HG03432 (cell line): ENCODE results near the gene C1GALT1.

ENCODE experiments used
- ATAC-seq: cut with Tn5 transposase; IDR thresholded peaks from one replicate; pipeline ENCODE4 v1.9.1; 2021; ENCODE audit warnings: mild to moderate bottlenecking, moderate library complexity; ENCODE audit not compliant: unreplicated experiment

Gene C1GALT1

GRCh38 chr7:7265081-7266075 is 83.0 kb downstream of the C1GALT1 start:
- no peak for ATAC-seq

DNA sequence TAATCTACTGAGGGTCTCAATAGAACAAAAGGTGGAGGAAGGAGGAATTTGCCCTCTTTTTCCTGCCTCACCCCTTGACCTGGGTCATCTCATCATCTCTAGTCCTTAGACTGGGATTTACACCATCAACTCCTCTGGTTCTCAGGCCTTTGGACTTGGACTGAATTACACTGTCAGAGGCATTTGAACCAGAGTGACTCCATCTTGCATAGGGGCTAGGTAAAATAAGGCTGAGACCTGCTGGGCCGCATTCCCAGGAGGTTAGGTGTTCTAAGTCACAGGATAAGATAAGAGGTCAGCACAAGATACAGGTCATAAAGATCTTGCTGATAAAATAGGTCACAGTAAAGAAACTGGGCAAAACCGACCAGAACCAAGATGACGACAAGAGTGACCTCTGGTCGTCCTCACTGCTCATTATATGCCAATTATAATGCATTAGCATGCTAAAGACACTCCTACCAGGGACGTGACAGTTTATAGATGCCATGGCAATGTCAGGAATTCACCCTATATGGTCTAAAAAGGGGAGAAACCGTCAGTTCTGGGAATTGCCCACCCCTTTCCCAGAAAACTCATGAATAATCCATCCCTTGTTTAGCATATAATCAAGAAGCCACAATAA is 84.0 kb downstream of the C1GALT1 start:
- no peak for ATAC-seq

DNA sequence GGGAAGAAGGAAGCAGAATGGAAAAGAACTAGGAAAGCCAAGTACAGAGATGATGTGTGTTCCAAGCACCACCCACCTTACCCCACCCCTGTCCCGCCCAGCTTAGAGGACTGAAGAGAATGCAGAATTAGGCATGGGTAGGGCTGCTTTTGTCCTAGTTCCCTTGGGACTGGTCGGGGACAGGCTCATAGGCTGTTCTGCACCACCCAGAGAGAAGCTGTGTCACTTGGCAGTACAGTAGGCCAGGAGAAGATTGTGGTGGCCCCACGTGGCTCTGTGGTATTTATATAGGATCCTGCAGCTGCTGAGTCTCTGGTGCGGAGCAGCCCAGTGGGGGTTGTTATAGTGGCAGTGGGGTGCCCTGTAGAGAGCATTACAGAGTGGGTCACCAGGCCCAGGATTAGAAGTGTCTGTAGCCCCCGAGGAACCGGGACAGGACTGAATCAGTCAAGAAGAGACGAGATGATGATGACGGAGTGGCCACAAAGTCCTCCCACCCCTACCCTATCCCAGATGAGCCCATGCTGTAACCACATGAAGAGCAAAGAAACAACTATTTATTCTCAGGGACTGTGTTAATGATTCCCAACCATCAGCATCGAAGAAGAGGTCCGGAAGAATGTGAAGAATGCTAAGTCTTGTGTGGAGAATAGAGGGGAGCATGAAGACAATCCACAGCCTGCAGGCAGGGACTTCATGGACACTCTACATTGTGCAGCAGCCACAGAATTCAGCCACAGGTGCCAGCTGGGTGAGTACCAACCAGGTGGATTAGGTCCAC is 88.9 kb downstream of the C1GALT1 start:
- ATAC-seq: no peak

GRCh38 chr7:7272294-7272693 is 90.0 kb downstream of the C1GALT1 start:
- ATAC-seq: no peak

DNA sequence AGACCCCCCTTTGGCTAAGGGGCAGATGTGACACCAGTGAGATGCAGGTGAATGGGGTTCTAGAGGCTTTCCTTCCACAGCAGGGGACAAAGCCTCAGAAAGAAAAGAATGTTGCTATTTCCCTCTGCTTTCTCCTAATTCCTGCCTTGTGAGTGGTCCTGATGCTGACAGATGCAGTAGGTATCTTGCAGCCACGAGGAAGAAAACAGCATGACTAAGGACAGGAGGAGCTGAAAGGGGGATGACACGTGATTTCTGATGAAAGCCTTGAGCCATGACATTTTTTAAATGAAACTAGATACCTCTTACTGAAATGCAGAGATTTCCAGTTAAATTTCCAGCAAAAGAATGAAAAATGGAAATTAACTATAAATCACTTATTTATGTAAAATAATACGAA is 92.4 kb downstream of the C1GALT1 start:
- ATAC-seq: no peak

- no peak for ATAC-seq
Measured at GRCh38 chr7:7276161-7276560, 93.8 kb downstream of the C1GALT1 start.

- ATAC-seq: no peak
Measured at GRCh38 chr7:7290429-7291122, 108.2 kb downstream of the C1GALT1 start.

DNA sequence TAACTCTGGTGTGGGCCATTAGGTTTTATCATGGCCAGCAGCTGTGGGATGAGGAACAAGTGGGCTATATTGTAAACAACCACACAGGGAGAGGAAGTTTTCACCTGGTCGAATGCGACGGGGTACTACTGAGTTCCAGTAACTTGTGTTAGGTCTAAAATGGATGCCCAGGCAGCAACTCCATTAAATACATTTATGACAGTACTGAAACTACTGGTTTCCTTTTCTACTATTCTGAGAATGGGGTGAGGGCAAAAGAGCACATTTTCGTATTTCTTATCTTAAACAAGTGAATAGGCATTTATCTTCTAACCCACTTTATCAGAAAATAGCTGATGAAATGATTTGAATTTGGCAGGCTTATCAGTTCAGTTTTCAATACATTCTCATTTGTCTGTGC is 109.7 kb downstream of the C1GALT1 start:
- no peak for ATAC-seq

GRCh38 chr7:7292608-7293007 is 110.3 kb downstream of the C1GALT1 start:
- ATAC-seq: no peak

- ATAC-seq: no peak
Measured at GRCh38 chr7:7293092-7293491, 110.7 kb downstream of the C1GALT1 start.

DNA sequence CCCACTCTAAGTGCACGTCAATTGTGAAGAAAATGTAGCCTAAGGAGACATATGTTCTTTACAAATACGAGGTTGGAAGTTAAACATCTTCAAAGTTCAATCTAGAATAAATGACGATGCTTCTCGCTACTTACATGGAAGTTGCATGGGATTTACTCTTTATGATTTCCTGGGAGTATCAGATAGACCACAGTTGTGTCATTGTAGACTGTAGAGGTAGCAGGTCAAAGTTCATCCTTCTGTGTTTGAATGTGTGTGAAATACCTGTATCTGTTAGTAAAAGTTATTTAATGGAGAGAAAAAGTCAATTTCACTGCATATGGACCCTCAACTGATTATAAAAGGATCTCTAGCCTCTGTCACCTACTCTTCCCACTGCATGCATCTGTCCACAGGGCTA is 112.6 kb downstream of the C1GALT1 start:
- ATAC-seq: no peak
